T-helper 2 cell treated with Interferon-gamma antibody and Interleukin-4, amounts not matched to agents 100 ng/mL and 5 ng/mL, for 36 hours (primary cell): Measurements from ENCODE around the gene UTP11. TPM values are rescaled to one million over a fixed set of nuclear protein-coding genes. Genes with fewer than 3 reads are reported as not detected.
"Not testable (repeated sequence)": the region's sequence is repeated elsewhere in the genome, so short reads cannot be mapped to it uniquely, and the experiment has no call there.

Experiments
- intact Hi-C: fragments of 100-400 bp; cut with micrococcal nuclease; formaldehyde crosslinking; loops from one replicate; pipeline ENCODE4 v1.15.1; 2023
- total RNA-seq: library from RNA; stranded (reverse); gene quantifications from 2 replicates; pipeline ENCODE4 v1.2.3, GENCODE V29; 2022

Gene UTP11
- total RNA-seq, 1 donor from 2014 or later, result 47.0 TPM

GRCh38 chr1:38027201-38028104 lies 14.9 kb downstream of the UTP11 start:
- intact Hi-C loops, result loop anchor here (5.0 kb wide), 1 partner anchor 560 kb away; no protein-coding TSS in a partner anchor

- intact Hi-C loops, result loop anchor here (5.0 kb wide), 1 partner anchor 559 kb away; no protein-coding TSS in a partner anchor
These were observed 15.6 kb downstream of the UTP11 start for GRCh38 chr1:38028105-38028591.

- intact Hi-C loops, result loop anchor here (5.0 kb wide), 1 partner anchor 559 kb away; no protein-coding TSS in a partner anchor
These were observed 16.1 kb downstream of the UTP11 start for GRCh38 chr1:38028671-38029070.

GRCh38 chr1:38029081-38029681 lies 16.6 kb downstream of the UTP11 start:
- intact Hi-C loops, result loop anchor here (5.0 kb wide), 1 partner anchor 558 kb away; no protein-coding TSS in a partner anchor

GRCh38 chr1:38029685-38030511 lies 17.4 kb downstream of the UTP11 start:
- intact Hi-C loops, result loop anchor here (2.0 to 5.0 kb wide), 2 partner anchors 17 to 557 kb away; partner anchors contain the start of gene UTP11

- intact Hi-C loops, result loop anchor here (2.0 kb wide), 1 partner anchor 18 kb away; the partner anchor contains the start of gene UTP11
These were observed 18.3 kb downstream of the UTP11 start for GRCh38 chr1:38030596-38031512.

- intact Hi-C loops, result loop anchor here (2.0 kb wide), 1 partner anchor 19 kb away; the partner anchor contains the start of gene UTP11
These were observed 19.0 kb downstream of the UTP11 start for GRCh38 chr1:38031513-38031866.

GRCh38 chr1:38032992-38033391 lies 20.5 kb downstream of the UTP11 start:
- intact Hi-C loops, result not testable (repeated sequence)

GRCh38 chr1:38034871-38035270 lies 22.3 kb downstream of the UTP11 start:
- intact Hi-C loops, result no loop called here

- intact Hi-C loops, result no loop called here
These were observed 24.8 kb downstream of the UTP11 start for GRCh38 chr1:38037221-38037939.

- intact Hi-C loops, result no loop called here
These were observed 26.3 kb downstream of the UTP11 start for GRCh38 chr1:38038861-38039260.

- intact Hi-C loops, result loop anchor here (10.0 kb wide), 1 partner anchor 795 kb away; no protein-coding TSS in a partner anchor
These were observed 27.0 kb downstream of the UTP11 start for GRCh38 chr1:38039331-38040088.

GRCh38 chr1:38041936-38042834 lies 29.7 kb downstream of the UTP11 start:
- intact Hi-C loops, result loop anchor here (10.0 kb wide), 1 partner anchor 793 kb away; no protein-coding TSS in a partner anchor

GRCh38 chr1:38043036-38043747 lies 30.7 kb downstream of the UTP11 start:
- intact Hi-C loops, result loop anchor here (10.0 kb wide), 1 partner anchor 792 kb away; no protein-coding TSS in a partner anchor

GRCh38 chr1:38044221-38045215 lies 32.0 kb downstream of the UTP11 start:
- intact Hi-C loops, result loop anchor here (10.0 kb wide), 1 partner anchor 790 kb away; no protein-coding TSS in a partner anchor
